OCI-M1 (cell line): ENCODE data around the gene ETHE1.

ENCODE experiments used
- DNase-seq: peaks from one replicate; lab custom pipeline; 2025; lab: John Stamatoyannopoulos, UW

The ETHE1 gene, protein sequence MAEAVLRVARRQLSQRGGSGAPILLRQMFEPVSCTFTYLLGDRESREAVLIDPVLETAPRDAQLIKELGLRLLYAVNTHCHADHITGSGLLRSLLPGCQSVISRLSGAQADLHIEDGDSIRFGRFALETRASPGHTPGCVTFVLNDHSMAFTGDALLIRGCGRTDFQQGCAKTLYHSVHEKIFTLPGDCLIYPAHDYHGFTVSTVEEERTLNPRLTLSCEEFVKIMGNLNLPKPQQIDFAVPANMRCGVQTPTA

DNA sequence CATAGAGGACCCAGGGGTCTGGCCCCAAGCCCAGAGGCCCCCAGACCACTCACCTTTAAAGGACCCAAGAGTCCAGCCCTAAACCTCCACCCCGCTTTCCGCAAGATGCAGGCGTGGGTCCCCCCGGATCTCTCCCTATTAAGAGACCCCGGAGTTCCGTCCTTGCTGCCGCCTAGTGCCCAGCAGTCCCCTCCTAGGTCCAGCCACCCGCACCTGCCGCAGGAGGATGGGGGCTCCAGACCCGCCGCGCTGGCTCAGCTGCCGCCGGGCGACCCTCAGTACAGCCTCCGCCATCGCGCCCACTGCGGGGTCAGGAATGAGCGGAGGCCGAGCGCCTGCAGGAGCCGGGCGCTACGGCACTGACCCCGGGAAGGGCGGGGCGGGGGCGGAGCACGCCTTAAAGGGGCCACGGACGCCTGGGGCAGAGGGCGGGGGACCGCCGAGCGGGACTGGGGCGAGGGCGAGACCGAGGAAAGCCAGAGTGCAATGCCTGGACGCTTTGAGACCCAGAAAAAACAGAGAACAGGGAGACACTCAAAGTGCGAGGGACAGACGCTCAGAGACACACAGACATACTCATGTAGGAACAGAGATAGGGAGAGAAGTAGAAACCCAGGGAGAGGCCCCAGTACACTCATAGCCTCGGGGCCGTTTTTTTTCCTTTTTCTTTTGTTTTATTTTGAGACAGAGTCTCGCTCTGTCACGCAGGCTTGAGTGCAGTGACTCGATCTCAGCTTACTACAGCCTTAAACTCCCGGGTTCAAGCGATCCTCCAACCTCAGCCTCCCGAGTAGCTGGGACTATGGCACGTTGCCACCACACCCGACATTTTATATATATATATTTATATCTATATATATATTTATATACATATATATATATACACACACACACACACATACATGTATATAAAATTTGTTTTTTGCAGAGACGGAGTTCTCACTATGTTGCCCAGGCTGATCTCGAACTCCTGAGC, at the start of gene ETHE1:
Gene ETHE1, minus strand, starts transcription at position 318 of the 976 bp plus-strand sequence. Its CDS starts 24 bp downstream, at position 294.
- DNase-seq = peak; percentile 86

- no peak for DNase-seq
Observed at GRCh38 chr19:43575955-43576878, 49.2 kb upstream of the ETHE1 start.

- peak; percentile 99 for DNase-seq
Observed at GRCh38 chr19:43575156-43575950, 48.4 kb upstream of the ETHE1 start, which contains the start of the genes PINLYP and XRCC1. TSS of gene PINLYP (plus strand) at chr19:43575801. CDS start at chr19:43577192, 1,391 bp downstream. TSS of gene XRCC1 (minus strand) at chr19:43575527. CDS start at chr19:43575458, 69 bp downstream.

GRCh38 chr19:43574424-43575155, 47.6 kb upstream of the ETHE1 start:
- DNase-seq = peak; percentile 47

DNA sequence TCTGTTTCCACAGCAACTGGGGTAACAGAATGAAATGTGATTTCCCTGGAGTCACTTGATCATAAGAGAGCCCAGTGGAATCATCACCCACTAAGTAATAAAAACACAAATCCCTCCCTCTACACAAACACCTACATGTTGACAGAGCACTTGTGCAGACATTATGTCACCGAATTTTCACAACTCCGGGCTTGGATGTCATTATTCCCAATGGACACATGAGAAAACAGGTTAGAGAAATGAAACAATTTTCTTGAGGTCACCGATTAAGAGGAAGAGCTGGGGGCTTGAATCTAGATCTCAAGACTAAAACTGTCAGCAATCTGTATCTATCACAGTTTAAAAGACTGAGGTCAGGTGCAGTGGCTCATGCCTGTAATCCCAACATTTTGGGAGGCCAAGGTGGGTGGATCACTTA, 45.2 kb upstream of the ETHE1 start:
- no peak for DNase-seq

DNA sequence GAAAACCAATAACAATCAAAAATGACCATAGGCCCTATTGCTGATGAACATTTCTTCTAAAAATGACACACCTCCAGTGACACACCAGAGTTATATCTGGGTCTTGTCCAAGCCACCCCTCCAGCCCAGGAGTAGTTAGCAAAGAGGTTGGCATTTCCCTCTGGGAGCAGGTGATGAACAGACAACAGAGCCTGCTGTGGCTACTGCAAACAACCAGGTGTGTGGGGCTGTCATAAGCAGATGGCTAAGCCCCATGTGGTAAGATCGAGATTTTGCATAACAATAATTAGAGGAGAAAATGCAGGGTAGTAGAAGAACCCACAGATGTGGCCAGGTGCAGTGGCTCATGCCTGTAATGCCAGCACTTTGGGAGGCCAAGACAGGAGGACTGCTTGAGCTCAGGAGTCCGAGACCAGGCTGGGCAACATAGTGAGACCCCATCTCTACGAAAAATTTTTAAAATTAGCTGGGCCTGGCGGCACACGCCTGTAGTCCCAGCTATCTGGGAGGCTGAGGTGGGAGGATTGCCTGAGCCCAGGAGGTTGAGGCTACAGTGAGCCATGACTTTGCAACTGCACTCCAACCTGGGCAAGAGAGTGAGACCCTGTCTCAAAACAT, 43.3 kb upstream of the ETHE1 start:
- DNase-seq = no peak

DNA sequence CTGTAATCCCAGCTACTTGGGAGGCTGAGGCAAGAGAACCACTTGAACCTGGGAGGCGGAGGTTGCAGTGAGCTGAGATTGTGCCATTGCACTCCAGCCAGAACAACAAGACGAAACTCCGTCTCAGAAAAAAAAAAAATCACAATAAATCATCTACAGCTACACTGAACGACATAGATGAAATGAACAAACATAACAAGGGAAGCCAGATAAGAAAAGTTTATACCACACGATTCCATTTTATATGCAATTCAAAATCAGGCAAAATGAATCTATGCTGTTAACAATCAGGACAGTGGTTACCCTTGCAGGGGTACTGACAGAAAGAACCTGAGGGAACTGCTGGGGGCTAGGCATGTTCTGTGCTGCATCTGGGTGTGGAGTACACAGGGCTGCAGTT, 42.7 kb upstream of the ETHE1 start:
- no peak for DNase-seq

DNA sequence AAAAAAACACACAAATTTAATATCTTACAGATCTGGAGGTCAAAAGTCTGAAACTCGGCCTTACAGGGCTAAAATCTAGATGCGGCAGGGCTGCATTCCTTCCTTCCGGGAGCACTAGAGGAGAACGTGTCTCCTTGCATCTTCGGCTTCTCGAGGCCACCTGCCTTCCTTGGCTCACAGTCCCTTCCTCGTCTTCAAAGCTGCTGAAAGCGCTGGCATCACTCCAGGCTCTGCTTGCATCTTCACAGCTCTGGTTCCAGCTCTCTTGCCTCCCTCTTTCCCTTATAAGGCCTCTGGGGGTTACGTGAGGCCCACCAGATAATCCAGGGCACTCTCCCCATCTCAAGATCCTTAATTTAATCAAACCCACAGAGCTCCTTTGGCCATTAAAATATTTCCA, 37.8 kb upstream of the ETHE1 start:
- DNase-seq = no peak

GRCh38 chr19:43563816-43564457, 36.9 kb upstream of the ETHE1 start:
- DNase-seq = no peak

DNA sequence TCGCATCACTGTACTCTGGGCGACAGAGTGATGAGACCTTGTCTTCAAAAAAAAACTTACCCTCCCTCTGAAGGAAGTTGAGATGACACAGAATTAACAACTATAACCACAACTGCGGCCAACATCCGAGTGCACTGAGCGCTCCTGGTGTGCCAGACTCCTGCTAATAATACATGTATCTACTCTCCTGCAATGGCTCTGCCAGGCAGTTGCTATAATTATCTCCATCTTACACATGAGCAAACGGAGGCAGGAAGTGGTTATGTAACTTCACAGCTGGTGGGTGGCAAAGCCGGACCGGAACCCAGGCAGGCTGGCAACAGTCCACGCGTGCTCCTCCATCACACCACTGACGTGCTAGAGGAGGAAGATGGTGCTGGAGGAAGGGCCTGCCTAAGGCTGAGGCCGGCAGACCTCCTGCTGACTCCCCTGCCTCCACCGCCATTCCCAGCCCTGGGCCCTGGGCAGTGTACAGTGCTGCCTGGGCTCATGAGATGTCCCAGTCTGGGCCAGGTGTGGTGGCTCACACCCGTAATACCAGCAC, 35.8 kb upstream of the ETHE1 start:
- peak; percentile 48 for DNase-seq

GRCh38 chr19:43562226-43562697, 35.3 kb upstream of the ETHE1 start:
- DNase-seq = no peak

- DNase-seq = no peak
Observed at GRCh38 chr19:43561139-43561970, 34.4 kb upstream of the ETHE1 start.

DNA sequence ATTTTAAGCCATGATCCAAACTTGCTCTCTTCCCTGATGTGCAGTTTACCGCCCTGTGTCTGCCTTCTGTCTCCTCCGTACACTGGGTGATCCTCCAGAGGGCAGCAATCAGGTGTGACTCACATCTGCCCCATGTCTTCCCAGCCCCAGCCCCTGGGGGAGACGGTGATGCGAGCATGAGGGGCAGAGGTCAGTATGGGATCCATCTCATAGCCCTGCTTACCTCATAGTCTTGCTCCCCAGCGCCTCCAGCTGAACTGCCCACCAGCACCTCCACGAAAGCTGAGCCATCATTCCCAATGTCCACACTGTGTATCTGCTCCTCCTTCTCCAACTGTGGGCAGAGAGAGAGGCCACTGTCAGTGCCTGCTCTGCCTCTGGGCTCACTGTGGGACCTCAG, 33.7 kb upstream of the ETHE1 start:
- no peak for DNase-seq

DNA sequence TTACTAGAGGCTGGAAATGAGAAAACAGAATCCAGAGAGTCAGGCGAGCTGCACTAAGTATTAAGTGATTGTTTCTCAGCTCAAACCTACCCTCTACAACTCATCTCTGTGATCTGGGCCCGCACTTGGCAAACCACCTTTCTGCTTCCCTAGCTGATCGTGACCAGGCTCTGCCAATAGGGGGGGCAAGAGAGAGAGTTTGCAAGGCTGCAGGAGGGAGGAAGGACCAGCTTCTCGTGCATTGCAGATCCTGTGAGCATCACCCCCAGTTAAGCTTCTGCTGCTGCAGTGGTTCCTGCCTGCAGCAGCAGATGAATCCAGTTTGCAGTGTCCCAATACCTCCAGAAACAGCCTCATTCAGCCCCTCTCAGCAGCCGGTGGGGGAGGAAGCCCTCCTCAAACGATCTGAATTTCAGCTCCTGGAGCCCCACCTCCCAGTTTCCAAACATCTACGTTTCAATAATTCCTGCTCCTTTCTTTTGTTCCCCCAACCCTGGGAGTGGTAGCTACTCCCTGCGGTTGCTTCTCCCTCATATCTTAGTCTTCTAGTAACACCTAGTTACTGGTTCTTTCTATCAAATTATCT, 28.3 kb upstream of the ETHE1 start:
- peak; percentile 83 for DNase-seq

GRCh38 chr19:43554317-43554895, 27.4 kb upstream of the ETHE1 start:
- no peak for DNase-seq

GRCh38 chr19:43553656-43554055, 26.7 kb upstream of the ETHE1 start:
- no peak for DNase-seq

- no peak for DNase-seq
Observed at GRCh38 chr19:43552616-43553015, 25.6 kb upstream of the ETHE1 start.
